IPS-20b (cell line): ENCODE data around the gene ENAH.
A peak's percentile ranks its signal among the peaks of the same experiment; 100 is the strongest.

Experiments
- H3K27ac ChIP-seq: one replicate; pipeline ENCODE4 v1.5.1; 2013; ENCODE audit warnings: low read length
- H3K27me3 ChIP-seq: 2 replicates; pipeline ENCODE4 v1.6.1; 2013; ENCODE audit warnings: mild to moderate bottlenecking, low read length, inconsistent platforms; ENCODE audit not compliant: insufficient read depth
- H3K36me3 ChIP-seq: 2 replicates; pipeline ENCODE4 v1.6.1; 2013; ENCODE audit warnings: low read depth, mild to moderate bottlenecking, inconsistent platforms, low read length, moderate library complexity; ENCODE audit not compliant: insufficient read depth
- H3K4me1 ChIP-seq: 2 replicates; pipeline ENCODE4 v1.6.1; 2013; ENCODE audit warnings: mild to moderate bottlenecking, control low read depth, inconsistent platforms, low read length, moderate library complexity; ENCODE audit not compliant: insufficient read depth
- H3K4me3 ChIP-seq: 2 replicates; pipeline ENCODE4 v1.5.1; 2013; ENCODE audit warnings: mild to moderate bottlenecking, low read length, inconsistent platforms
- H3K9ac ChIP-seq: 2 replicates; pipeline ENCODE4 v1.6.1; 2013; ENCODE audit warnings: low read depth, mild to moderate bottlenecking, inconsistent platforms, low read length, moderate library complexity
- H3K9me3 ChIP-seq: 2 replicates; pipeline ENCODE4 v1.6.1; 2013; ENCODE audit warnings: mild to moderate bottlenecking, low read depth, low read length, inconsistent platforms; ENCODE audit not compliant: insufficient read depth

The ENAH gene

GRCh38 chr1:225611537-225612223 is 41.2 kb downstream of the ENAH start:
- no peaks in the 10 kb centered on the region for H3K27me3 ChIP-seq
- no peaks in the 10 kb centered on the region for H3K9me3 ChIP-seq
- H3K36me3 ChIP-seq = no peaks in the 10 kb centered on the region
- H3K9ac ChIP-seq = no peak overlapping the region
- H3K4me3 ChIP-seq = no peak overlapping the region
- H3K4me1 ChIP-seq = peaks cover 26% of the 10 kb centered on the region
- no peak overlapping the region for H3K27ac ChIP-seq

- Histone ChIP-seq H3K27me3 (no peaks in the 10 kb centered on the region), H3K27ac (no peak overlapping the region), H3K9ac (no peak overlapping the region), H3K9me3 (no peaks in the 10 kb centered on the region), H3K4me1 (peaks cover 26% of the 10 kb centered on the region), H3K36me3 (no peaks in the 10 kb centered on the region), H3K4me3 (no peak overlapping the region)
Measured at GRCh38 chr1:225610539-225610938, 42.4 kb downstream of the ENAH start.

DNA sequence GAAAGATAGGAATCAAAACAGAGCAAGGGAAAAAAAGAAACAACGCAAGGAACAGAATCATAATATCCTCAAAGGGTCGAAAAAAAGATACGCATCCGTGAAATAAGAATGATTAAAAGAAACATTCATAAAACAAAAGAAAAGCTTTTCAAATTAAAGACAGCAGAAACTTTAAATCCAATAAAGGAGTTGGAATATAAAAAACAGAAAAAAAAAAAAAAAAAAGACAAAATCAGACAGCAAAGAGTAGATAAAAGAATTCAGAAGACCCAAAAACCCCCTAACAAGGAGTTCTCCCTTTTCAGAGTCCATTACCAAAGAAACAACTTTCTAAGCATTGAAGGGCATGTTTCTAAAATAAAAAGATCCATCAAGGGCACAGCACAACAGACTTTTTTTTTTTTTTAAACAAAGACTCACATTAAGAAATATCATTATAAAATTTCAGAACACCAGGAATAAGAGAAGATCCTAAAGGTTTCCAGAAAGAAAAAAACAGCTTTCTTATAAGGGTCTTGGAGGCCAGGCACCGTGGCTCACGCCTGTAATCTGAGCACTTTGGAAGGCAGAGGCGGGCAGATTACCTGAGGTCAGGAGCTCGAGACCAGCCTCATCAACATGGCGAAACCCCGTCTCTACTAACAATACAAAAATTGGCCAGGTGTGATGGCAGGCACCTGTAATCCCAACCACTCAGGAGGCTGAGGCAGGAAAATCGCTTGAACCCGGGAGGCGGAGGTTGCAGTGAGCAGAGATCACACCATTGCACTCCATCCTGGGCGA is 44.7 kb downstream of the ENAH start:
- Histone ChIP-seq H3K9me3 (no peaks in the 10 kb centered on the region), H3K27me3 (no peaks in the 10 kb centered on the region), H3K27ac (no peak overlapping the region), H3K4me3 (no peak overlapping the region), H3K9ac (peak overlapping the region; percentile 18; the same call in 1 of the 2 replicates), H3K4me1 (peaks cover 23% of the 10 kb centered on the region), H3K36me3 (no peaks in the 10 kb centered on the region)

DNA sequence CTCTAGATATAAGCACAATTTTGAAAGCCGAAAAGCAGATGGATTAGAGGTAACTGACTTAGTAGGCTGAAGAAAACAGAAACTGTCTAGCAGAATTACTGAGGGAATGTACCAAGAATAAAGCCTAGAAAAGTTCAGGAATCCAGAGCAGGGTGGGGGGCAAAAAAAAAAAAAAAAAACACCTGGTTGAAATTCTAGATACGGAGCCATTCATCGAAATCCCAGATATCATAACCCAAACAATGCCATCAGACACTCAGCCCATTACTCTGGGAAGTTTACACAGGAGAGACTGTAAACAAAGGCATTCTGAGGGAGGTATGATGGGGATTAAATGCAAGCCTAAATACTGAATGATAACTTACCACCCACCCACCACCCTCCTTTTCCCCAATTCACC is 45.6 kb downstream of the ENAH start:
- no peaks in the 10 kb centered on the region for H3K9me3 ChIP-seq
- H3K9ac ChIP-seq = peak overlapping the region; percentile 18; the same call in 1 of the 2 replicates
- no peaks in the 10 kb centered on the region for H3K36me3 ChIP-seq
- no peak overlapping the region for H3K27ac ChIP-seq
- peaks cover 23% of the 10 kb centered on the region for H3K4me1 ChIP-seq
- no peak overlapping the region for H3K4me3 ChIP-seq
- no peaks in the 10 kb centered on the region for H3K27me3 ChIP-seq

GRCh38 chr1:225603538-225604354 is 49.2 kb downstream of the ENAH start:
- H3K9me3 ChIP-seq = no peaks in the 10 kb centered on the region; the same call in 1 of the 2 replicates
- H3K9ac ChIP-seq = no peak overlapping the region
- no peaks in the 10 kb centered on the region for H3K27me3 ChIP-seq
- peaks cover 14% of the 10 kb centered on the region for H3K4me1 ChIP-seq
- H3K36me3 ChIP-seq = no peaks in the 10 kb centered on the region; the same call in 1 of the 2 replicates
- H3K4me3 ChIP-seq = no peak overlapping the region
- H3K27ac ChIP-seq = no peak overlapping the region

DNA sequence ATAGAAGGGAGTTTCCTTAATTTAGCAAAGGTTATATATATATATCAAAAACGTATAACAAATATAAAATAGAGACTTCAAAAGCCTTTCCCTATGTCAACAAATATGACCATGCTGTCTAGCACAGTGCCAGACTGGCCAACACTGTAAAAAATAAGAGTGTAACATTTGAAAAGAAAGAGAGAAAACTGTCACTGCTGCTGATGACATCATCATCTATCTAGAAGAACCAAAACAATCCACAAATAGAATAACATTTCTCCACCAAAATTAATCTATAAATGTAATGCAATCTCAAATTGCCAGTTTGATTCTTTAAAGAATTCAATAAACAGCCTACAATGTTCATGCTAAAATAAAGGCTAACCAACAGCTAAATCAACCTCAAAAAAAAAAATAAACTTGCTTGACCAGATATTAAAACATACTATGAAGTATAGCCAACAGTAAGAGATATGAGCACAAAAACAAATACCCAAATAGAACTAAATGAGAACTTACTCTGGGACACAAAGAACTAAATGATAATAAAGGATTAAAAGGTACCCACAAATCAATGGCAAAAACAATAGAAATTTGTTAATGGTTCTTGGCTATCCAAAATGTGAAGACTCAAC is 50.2 kb downstream of the ENAH start:
- Histone ChIP-seq H3K36me3 (no peaks in the 10 kb centered on the region; the same call in 1 of the 2 replicates), H3K4me1 (peaks cover 5% of the 10 kb centered on the region), H3K4me3 (no peak overlapping the region), H3K27me3 (no peaks in the 10 kb centered on the region), H3K9me3 (no peaks in the 10 kb centered on the region; the same call in 1 of the 2 replicates), H3K9ac (no peak overlapping the region), H3K27ac (no peak overlapping the region)

GRCh38 chr1:225601902-225602589 is 50.9 kb downstream of the ENAH start:
- Histone ChIP-seq H3K4me3 (no peak overlapping the region), H3K36me3 (no peaks in the 10 kb centered on the region; the same call in 1 of the 2 replicates), H3K9ac (no peak overlapping the region), H3K9me3 (no peaks in the 10 kb centered on the region; the same call in 1 of the 2 replicates), H3K27ac (no peak overlapping the region), H3K4me1 (no peaks in the 10 kb centered on the region), H3K27me3 (no peaks in the 10 kb centered on the region)

- no peaks in the 10 kb centered on the region for H3K27me3 ChIP-seq
- no peak overlapping the region for H3K9ac ChIP-seq
- H3K36me3 ChIP-seq = peaks cover 10% of the 10 kb centered on the region
- H3K27ac ChIP-seq = no peak overlapping the region
- no peaks in the 10 kb centered on the region; the same call in 1 of the 2 replicates for H3K9me3 ChIP-seq
- H3K4me3 ChIP-seq = no peak overlapping the region
- no peaks in the 10 kb centered on the region for H3K4me1 ChIP-seq
Measured at GRCh38 chr1:225598847-225599246, 54.1 kb downstream of the ENAH start.

DNA sequence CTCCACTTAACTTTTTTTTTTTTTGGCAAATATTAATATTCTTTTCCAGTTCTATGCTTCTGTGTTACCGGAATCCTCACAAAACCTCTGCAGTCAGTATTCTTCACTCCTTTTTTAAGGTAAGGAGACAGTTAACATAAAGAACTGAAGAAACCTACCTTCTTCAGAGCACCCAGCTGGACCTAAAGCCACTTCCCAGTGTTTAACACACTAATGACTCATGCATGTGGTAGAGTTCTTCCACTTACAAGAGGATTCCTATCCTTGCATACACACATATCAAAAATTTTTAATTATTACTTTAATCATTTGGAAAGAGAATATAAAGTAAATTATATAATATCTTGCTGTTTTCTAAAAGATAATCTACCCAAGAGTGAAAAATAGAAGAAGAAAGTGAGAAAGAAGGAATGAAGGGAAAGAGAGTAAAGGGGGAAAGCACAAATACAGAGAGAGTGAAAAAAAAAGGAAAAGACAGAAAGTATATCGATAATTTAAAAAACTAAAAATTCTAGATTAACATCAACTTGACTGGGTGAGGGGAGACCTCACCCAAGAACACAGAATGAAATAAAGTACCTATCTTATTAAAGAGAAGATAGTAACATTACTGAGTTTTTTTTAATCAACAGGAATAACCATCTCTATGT is 54.9 kb downstream of the ENAH start:
- H3K4me1 ChIP-seq = 0 out of 2 replicates have a peak, but pooled peaks cover 3% of the 10 kb centered on the region
- no peak overlapping the region for H3K27ac ChIP-seq
- H3K9ac ChIP-seq = no peak overlapping the region

DNA sequence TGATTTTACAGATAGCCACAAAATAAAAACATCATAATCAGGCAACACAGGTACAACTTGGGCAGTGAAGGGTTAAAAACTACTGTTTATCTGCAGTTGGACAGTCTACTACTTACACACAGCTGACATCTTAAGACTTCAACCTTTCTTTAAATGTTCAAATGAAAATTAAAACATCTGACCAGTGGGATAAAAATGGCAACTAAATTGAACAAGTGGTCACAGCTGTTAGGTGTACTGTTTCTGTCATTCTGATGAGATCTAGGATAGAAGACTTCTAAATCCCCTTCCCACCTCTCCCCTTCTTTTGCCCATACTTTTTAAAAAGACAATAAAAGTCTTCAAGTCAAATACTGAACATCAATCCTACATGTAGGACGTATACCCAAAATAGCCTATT is 56.2 kb downstream of the ENAH start:
- Histone ChIP-seq H3K9me3 (no peaks in the 10 kb centered on the region; the same call in 1 of the 2 replicates), H3K4me1 (0 out of 2 replicates have a peak, but pooled peaks cover 3% of the 10 kb centered on the region), H3K9ac (no peak overlapping the region), H3K4me3 (no peak overlapping the region), H3K27me3 (no peaks in the 10 kb centered on the region), H3K36me3 (peaks cover 14% of the 10 kb centered on the region), H3K27ac (no peak overlapping the region)

More for the DNA sequence above, 54.9 kb downstream of the ENAH start:
- Histone ChIP-seq H3K36me3 (peaks cover 14% of the 10 kb centered on the region), H3K27me3 (no peaks in the 10 kb centered on the region), H3K4me3 (no peak overlapping the region), H3K9me3 (no peaks in the 10 kb centered on the region; the same call in 1 of the 2 replicates)
